Gastrocnemius medialis (tissue), 4 donors: ENCODE measurements around the gene ZSCAN26. TPM values are rescaled to one million over a fixed set of nuclear protein-coding genes. Genes with fewer than 3 reads are reported as not detected.

Experiments used
- ATAC-seq, 2 donors: fragments of 150-250 bp; one replicate each; pipeline ENCODE4 v1.9.1; 2016
- DNase-seq, 2 donors: peaks; one replicate each; pipeline ENCODE4 v3.0.0-alpha.2; 2019
- H3K27ac ChIP-seq, 4 donors: fragments of 200-600 bp; sonication (generic); 1 replicate in 1 of 4; 2 replicates in 3 of 4; pipeline ENCODE4 v1.5.1; 2016 to 2018; ENCODE audit warnings: mild to moderate bottlenecking in 2 of 4, moderate library complexity in 1 of 4
- H3K27me3 ChIP-seq, 3 donors: fragments of 200-600 bp; sonication (generic) in 2 of 3; 1 replicate in 1 of 3; 2 replicates in 2 of 3; pipeline versions ENCODE4 v1.5.1 to v1.6.0; 2016 to 2019; ENCODE audit warnings: mild to moderate bottlenecking in 1 of 3, moderate library complexity in 1 of 3
- H3K36me3 ChIP-seq, 2 donors: fragments of 200-600 bp; sonication (generic) in 1 of 2; one replicate each; pipeline ENCODE4 v1.5.1; 2017 to 2018
- H3K4me1 ChIP-seq, 2 donors: fragments of 200-600 bp; sonication (generic) in 1 of 2; one replicate each; pipeline ENCODE4 v1.5.1; 2016 to 2017; ENCODE audit warnings: mild to moderate bottlenecking in 2 of 2
- H3K4me3 ChIP-seq, 4 donors: fragments of 200-600 bp; sonication (generic) in 3 of 4; 1 replicate in 1 of 4; 2 replicates in 3 of 4; pipeline ENCODE4 v1.5.1; 2016 to 2019; ENCODE audit warnings: mild to moderate bottlenecking in 2 of 4
- H3K9me3 ChIP-seq, 3 donors: fragments of 200-600 bp; sonication (generic) in 2 of 3; 1 replicate in 1 of 3; 2 replicates in 2 of 3; pipeline ENCODE4 v1.5.1; 2016 to 2019
- CTCF ChIP-seq, 5 experiments: fragments of 450-650 bp in 3 of 5; fragments of 200-600 bp in 2 of 5; sonication (generic) in 2 of 5; IDR thresholded peaks in 4 of 5; conservative IDR thresholded peaks in 1 of 5; 1 replicate in 4 of 5; 2 replicates in 1 of 5; pipeline ENCODE4 v1.5.1; 2016 to 2019; ENCODE audit warnings: antibody characterized with exemption in 5 of 5, mild to moderate bottlenecking in 3 of 5, moderate library complexity in 3 of 5
- POLR2A ChIP-seq, 2 donors: fragments of 450-650 bp; IDR thresholded peaks; one replicate each; pipeline ENCODE4 v1.6.1; 2017; ENCODE audit warnings: antibody characterized with exemption in 2 of 2, mild to moderate bottlenecking in 2 of 2, moderate library complexity in 2 of 2
- in situ Hi-C, 4 donors: fragments of 200-750 bp; cut with MboI; loops; one replicate each; pipeline versions ENCODE4 v1.15.0 to v1.8.0; 2017; ENCODE audit warnings: low sequenced_read_pairs in 4 of 4
- intact Hi-C: fragments of 100-400 bp; cut with DNase I; formaldehyde crosslinking; loops from one replicate; pipeline ENCODE4 v1.15.1; 2023; ENCODE audit warnings: low total_unique reads
- total RNA-seq, 4 donors: library from RNA; depleted of rRNA; stranded (reverse); fragments of >200 nt; gene quantifications; one replicate each; pipeline versions ENCODE4 v1.1.0 to v1.2.3, GENCODE V29; 2016

The ZSCAN26 gene
- total RNA-seq, 4 donors from 2014 or later, result 7.3 to 13.4 (median 9.8) TPM

- H3K36me3 ChIP-seq, result peaks cover 18 to 65% of the 10 kb centered on the region in 2 donors
- H3K27me3 ChIP-seq, result no peaks in the 10 kb centered on the region
- peak overlapping the region in 1 of 4 donors; percentile 43 for H3K4me3 ChIP-seq
- DNase-seq (no peak), ATAC-seq (no peak)
- intact Hi-C loops (no loop called here), in situ Hi-C loops (no loop called here)
- H3K4me1 ChIP-seq, result no peaks in the 10 kb centered on the region
- H3K9me3 ChIP-seq, result peaks cover 0 to 20% (median 18%) of the 10 kb centered on the region in 3 donors
- no peak overlapping the region for H3K27ac ChIP-seq
- TF ChIP-seq CTCF (IDR thresholded peaks at IDR 0.05 in 4 of 5, conservative IDR thresholded peaks at IDR 0.05 in 1 of 5) (no peak), POLR2A (IDR thresholded peaks at IDR 0.05) (no peak)
These were observed 59.5 kb downstream of the ZSCAN26 start for GRCh38 chr6:28326371-28326948.

Other genes starting within 250 kb of the ZSCAN26 start
- gene ZNF165, start 186.6 kb upstream of the ZSCAN26 start, total RNA-seq, result under 1 TPM in 2 of 4 donors, not detected in 2; 0.55 to 0.61 TPM
- gene ZSCAN16, start 142.5 kb upstream of the ZSCAN26 start, total RNA-seq, result 1 to 10 TPM; 1.8 to 4.2 (median 3.4) TPM
- 10 to 100 TPM in 1 of 4 donors, 1 to 10 TPM in 3; 6.6 to 10.4 (median 8.9) TPM for gene ZKSCAN8, start 125.3 kb upstream of the ZSCAN26 start, total RNA-seq
- 1 to 10 TPM; 3.7 to 6.5 (median 4.3) TPM for gene ZSCAN9, start 41.9 kb upstream of the ZSCAN26 start, total RNA-seq
- gene ZKSCAN4, start 14.9 kb upstream of the ZSCAN26 start, total RNA-seq, result 1 to 10 TPM in 3 of 4 donors, under 1 TPM in 1; 0.82 to 3.3 (median 1.1) TPM
- gene NKAPL, start 7.8 kb upstream of the ZSCAN26 start, total RNA-seq, result 10 to 100 TPM in 1 of 4 donors, 1 to 10 TPM in 3; 1.5 to 10.1 (median 5.6) TPM
- 1 to 10 TPM in 3 of 4 donors, under 1 TPM in 1; 0.80 to 2.8 (median 1.5) TPM for gene PGBD1, start 14.4 kb downstream of the ZSCAN26 start, total RNA-seq
- gene ZSCAN31, start 69.0 kb downstream of the ZSCAN26 start, total RNA-seq, result 10 to 100 TPM in 2 of 4 donors, 1 to 10 TPM in 2; 2.4 to 14.1 (median 7.5) TPM
- 1 to 10 TPM; 1.5 to 4.5 (median 2.4) TPM for gene ZKSCAN3, start 82.8 kb downstream of the ZSCAN26 start, total RNA-seq
- gene ZSCAN12, start 132.6 kb downstream of the ZSCAN26 start, total RNA-seq, result 1 to 10 TPM in 1 of 4 donors, under 1 TPM in 3; 0.42 to 1.9 (median 0.63) TPM
- gene ZSCAN23, start 176.3 kb downstream of the ZSCAN26 start, total RNA-seq, result under 1 TPM in 2 of 4 donors, not detected in 2; 0.25 to 0.62 TPM
- gene GPX6, start 248.7 kb downstream of the ZSCAN26 start, total RNA-seq, result not detected